Measurements from ENCODE around the gene RXRA.

The RXRA gene

GRCh38 chr9:134455537-134455933, 129.3 kb downstream of the RXRA start:
- DNase-seq = no peak

GRCh38 chr9:134455934-134456755, 129.9 kb downstream of the RXRA start:
- peak; percentile 100 for DNase-seq

- DNase-seq = no peak
Observed at GRCh38 chr9:134456756-134457305, 130.6 kb downstream of the RXRA start.

- no peak for DNase-seq
Observed at GRCh38 chr9:134457321-134458206, 131.3 kb downstream of the RXRA start.

GRCh38 chr9:134458207-134459108, 132.2 kb downstream of the RXRA start:
- DNase-seq = peak; percentile 76

GRCh38 chr9:134459164-134459563, 132.9 kb downstream of the RXRA start:
- DNase-seq = no peak

GRCh38 chr9:134459573-134459972, 133.3 kb downstream of the RXRA start:
- DNase-seq = no peak

- no peak for DNase-seq
Observed at GRCh38 chr9:134460206-134460605, 134.0 kb downstream of the RXRA start.

GRCh38 chr9:134460896-134461295, 134.6 kb downstream of the RXRA start:
- DNase-seq = no peak

GRCh38 chr9:134461426-134461982, 135.2 kb downstream of the RXRA start:
- no peak for DNase-seq

- DNase-seq = no peak
Observed at GRCh38 chr9:134462318-134462717, 136.1 kb downstream of the RXRA start.

- DNase-seq = no peak
Observed at GRCh38 chr9:134463280-134463679, 137.0 kb downstream of the RXRA start.

GRCh38 chr9:134466869-134467616, 140.8 kb downstream of the RXRA start:
- no peak for DNase-seq

- no peak for DNase-seq
Observed at GRCh38 chr9:134468358-134468757, 142.1 kb downstream of the RXRA start.

- no peak for DNase-seq
Observed at GRCh38 chr9:134469041-134469875, 143.0 kb downstream of the RXRA start.

- DNase-seq = no peak
Observed at GRCh38 chr9:134472256-134472655, 146.0 kb downstream of the RXRA start.

- no peak for DNase-seq
Observed at GRCh38 chr9:134473141-134474054, 147.1 kb downstream of the RXRA start.

GRCh38 chr9:134474055-134474370, 147.8 kb downstream of the RXRA start:
- peak; percentile 83 for DNase-seq
